ENCODE measurements around the gene NOXO1.
"Not testable (repeated sequence)": the region's sequence is repeated elsewhere in the genome, so short reads cannot be mapped to it uniquely, and the experiment has no call there.

The NOXO1 gene

GRCh38 chr16:2011726-2012125, 30.5 kb upstream of the NOXO1 start:
- not testable (repeated sequence) for DNase-seq (ENCODE audit: low read depth, low spot score); H3K27ac ChIP-seq

- H3K27ac ChIP-seq, result peak within 1 kb of the TSS; percentile 95
- DNase-seq (ENCODE audit: low read depth, low spot score), result no peak
These were observed 28.7 kb upstream of the NOXO1 start, which contains the start of gene ZNF598 for GRCh38 chr16:2009791-2010510. TSS of gene ZNF598 (minus strand) at chr16:2009821.

- no peak for DNase-seq (ENCODE audit: low read depth, low spot score)
These were observed 28.0 kb upstream of the NOXO1 start for GRCh38 chr16:2009164-2009711.

GRCh38 chr16:2008631-2009163, 27.4 kb upstream of the NOXO1 start:
- DNase-seq (ENCODE audit: low read depth, low spot score), result no peak
- H3K27ac ChIP-seq, result peak overlapping the region; percentile 95

More at GRCh38 chr16:2009164-2009711, 28.0 kb upstream of the NOXO1 start:
- peak overlapping the region; percentile 95 for H3K27ac ChIP-seq

- DNase-seq (ENCODE audit: low read depth, low spot score), result peak; percentile 71
- peak overlapping the region; percentile 95 for H3K27ac ChIP-seq
These were observed 26.8 kb upstream of the NOXO1 start for GRCh38 chr16:2008009-2008526.

- peak overlapping the region; percentile 95 for H3K27ac ChIP-seq
- no peak for DNase-seq (ENCODE audit: low read depth, low spot score)
These were observed 26.0 kb upstream of the NOXO1 start for GRCh38 chr16:2007081-2007836.

GRCh38 chr16:2006317-2006716, 25.0 kb upstream of the NOXO1 start:
- DNase-seq (ENCODE audit: low read depth, low spot score), result no peak
- peak overlapping the region; percentile 95 for H3K27ac ChIP-seq

- no peak overlapping the region for H3K27ac ChIP-seq
- DNase-seq (ENCODE audit: low read depth, low spot score), result no peak
These were observed 24.4 kb upstream of the NOXO1 start for GRCh38 chr16:2005646-2006045.

GRCh38 chr16:2004795-2005517, 23.7 kb upstream of the NOXO1 start:
- no peak for DNase-seq (ENCODE audit: low read depth, low spot score)
- H3K27ac ChIP-seq, result no peak overlapping the region

- no peak for DNase-seq (ENCODE audit: low read depth, low spot score)
- H3K27ac ChIP-seq, result no peak overlapping the region
These were observed 22.8 kb upstream of the NOXO1 start for GRCh38 chr16:2003827-2004641.

- H3K27ac ChIP-seq, result no peak overlapping the region
- DNase-seq (ENCODE audit: low read depth, low spot score), result no peak
These were observed 22.1 kb upstream of the NOXO1 start for GRCh38 chr16:2003231-2003826.

GRCh38 chr16:2002406-2003230, 21.3 kb upstream of the NOXO1 start:
- no peak for DNase-seq (ENCODE audit: low read depth, low spot score)

GRCh38 chr16:2001456-2002355, 20.4 kb upstream of the NOXO1 start:
- no peak for DNase-seq (ENCODE audit: low read depth, low spot score)
- no peak overlapping the region for H3K27ac ChIP-seq

More at GRCh38 chr16:2002406-2003230, 21.3 kb upstream of the NOXO1 start:
- no peak overlapping the region for H3K27ac ChIP-seq

- no peak for DNase-seq (ENCODE audit: low read depth, low spot score)
- no peak overlapping the region for H3K27ac ChIP-seq
These were observed 19.8 kb upstream of the NOXO1 start for GRCh38 chr16:2001035-2001434.

- DNase-seq (ENCODE audit: low read depth, low spot score), result no peak
- H3K27ac ChIP-seq, result no peak overlapping the region
These were observed 18.7 kb upstream of the NOXO1 start for GRCh38 chr16:1999866-2000514.
